NK-92 treated with Interleukin-12 subunit alpha and Interleukin-12 subunit beta, amount 100 ng/mL, for 24 hours (cell line): ENCODE data around the gene CSHL1.
"Not testable (repeated sequence)": the region's sequence is repeated elsewhere in the genome, so short reads cannot be mapped to it uniquely, and the experiment has no call there.

ENCODE experiments used
- DNase-seq: peaks from one replicate; lab custom pipeline; 2025; lab: John Stamatoyannopoulos, UW

CSHL1 gene

GRCh38 chr17:63885119-63885518 is 25.9 kb downstream of the CSHL1 start:
- not testable (repeated sequence) for DNase-seq

GRCh38 chr17:63882626-63883126 is 28.4 kb downstream of the CSHL1 start:
- not testable (repeated sequence) for DNase-seq

- peak; percentile 11 for DNase-seq
Observed at GRCh38 chr17:63881935-63882601, 29.0 kb downstream of the CSHL1 start, which contains the start of gene GH2. Gene GH2, minus strand, starts transcription at chr17:63881944. Its CDS starts 143 bp downstream, at chr17:63881801.

GRCh38 chr17:63881337-63881736 is 29.7 kb downstream of the CSHL1 start:
- not testable (repeated sequence) for DNase-seq

- no peak for DNase-seq
Observed at GRCh38 chr17:63880706-63881105, 30.4 kb downstream of the CSHL1 start.

- DNase-seq = not testable (repeated sequence)
Observed at GRCh38 chr17:63878413-63878812, 32.6 kb downstream of the CSHL1 start.

GRCh38 chr17:63874693-63875092 is 36.4 kb downstream of the CSHL1 start:
- not testable (repeated sequence) for DNase-seq

GRCh38 chr17:63874061-63874626 is 36.9 kb downstream of the CSHL1 start:
- not testable (repeated sequence) for DNase-seq

- not testable (repeated sequence) for DNase-seq
Observed at GRCh38 chr17:63873577-63873976, 37.5 kb downstream of the CSHL1 start, which contains the start of gene CSH2. Gene CSH2, minus strand, starts transcription at chr17:63873677. Its CDS starts 63 bp downstream, at chr17:63873614.

GRCh38 chr17:63871646-63872365 is 39.3 kb downstream of the CSHL1 start:
- not testable (repeated sequence) for DNase-seq

- not testable (repeated sequence) for DNase-seq
Observed at GRCh38 chr17:63870292-63870665, 40.8 kb downstream of the CSHL1 start.

GRCh38 chr17:63869491-63870291 is 41.4 kb downstream of the CSHL1 start:
- not testable (repeated sequence) for DNase-seq

GRCh38 chr17:63866625-63867024 is 44.4 kb downstream of the CSHL1 start:
- not testable (repeated sequence) for DNase-seq
